Fibroblast of mammary gland (primary cell): Measurements from ENCODE around the gene MEDAG.

Experiments used
- DNase-seq: peaks from one replicate; pipeline ENCODE4 v3.0.0-alpha.2; 2010; ENCODE audit warnings: low read depth
- H3K4me3 ChIP-seq: 2 replicates; pipeline ENCODE4 v1.5.1; 2011; ENCODE audit warnings: low read depth, mild to moderate bottlenecking, low read length, moderate library complexity; ENCODE audit not compliant: control insufficient read depth
- TF ChIP-seq, protein P1 (sequence below): conservative IDR thresholded peaks from 2 replicates; pipeline ENCODE4 v1.5.1; 2011; ENCODE audit warnings: low read depth, low read length, inconsistent platforms; ENCODE audit not compliant: control insufficient read depth, insufficient read depth

The MEDAG gene

DNA sequence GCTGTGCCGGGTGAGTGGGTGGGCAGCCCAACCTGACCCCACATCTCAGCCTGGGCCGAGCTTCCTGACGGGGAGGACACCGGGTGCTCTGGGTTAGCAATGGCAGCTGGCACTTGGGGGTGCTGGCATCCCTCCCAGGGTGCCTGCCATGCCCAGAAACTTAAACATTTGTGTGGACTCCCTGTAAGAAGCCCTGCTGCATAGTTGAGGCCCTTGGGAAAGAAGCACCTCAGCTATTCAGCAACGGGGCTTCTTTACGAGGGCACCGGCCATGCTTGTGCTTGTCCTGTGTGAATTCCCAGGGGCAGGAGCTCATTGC lies 33.8 kb upstream of the MEDAG start:
- TF ChIP-seq, protein P1, sequence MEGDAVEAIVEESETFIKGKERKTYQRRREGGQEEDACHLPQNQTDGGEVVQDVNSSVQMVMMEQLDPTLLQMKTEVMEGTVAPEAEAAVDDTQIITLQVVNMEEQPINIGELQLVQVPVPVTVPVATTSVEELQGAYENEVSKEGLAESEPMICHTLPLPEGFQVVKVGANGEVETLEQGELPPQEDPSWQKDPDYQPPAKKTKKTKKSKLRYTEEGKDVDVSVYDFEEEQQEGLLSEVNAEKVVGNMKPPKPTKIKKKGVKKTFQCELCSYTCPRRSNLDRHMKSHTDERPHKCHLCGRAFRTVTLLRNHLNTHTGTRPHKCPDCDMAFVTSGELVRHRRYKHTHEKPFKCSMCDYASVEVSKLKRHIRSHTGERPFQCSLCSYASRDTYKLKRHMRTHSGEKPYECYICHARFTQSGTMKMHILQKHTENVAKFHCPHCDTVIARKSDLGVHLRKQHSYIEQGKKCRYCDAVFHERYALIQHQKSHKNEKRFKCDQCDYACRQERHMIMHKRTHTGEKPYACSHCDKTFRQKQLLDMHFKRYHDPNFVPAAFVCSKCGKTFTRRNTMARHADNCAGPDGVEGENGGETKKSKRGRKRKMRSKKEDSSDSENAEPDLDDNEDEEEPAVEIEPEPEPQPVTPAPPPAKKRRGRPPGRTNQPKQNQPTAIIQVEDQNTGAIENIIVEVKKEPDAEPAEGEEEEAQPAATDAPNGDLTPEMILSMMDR: no peak
- DNase-seq: no peak
- no peak overlapping the region for H3K4me3 ChIP-seq

DNA sequence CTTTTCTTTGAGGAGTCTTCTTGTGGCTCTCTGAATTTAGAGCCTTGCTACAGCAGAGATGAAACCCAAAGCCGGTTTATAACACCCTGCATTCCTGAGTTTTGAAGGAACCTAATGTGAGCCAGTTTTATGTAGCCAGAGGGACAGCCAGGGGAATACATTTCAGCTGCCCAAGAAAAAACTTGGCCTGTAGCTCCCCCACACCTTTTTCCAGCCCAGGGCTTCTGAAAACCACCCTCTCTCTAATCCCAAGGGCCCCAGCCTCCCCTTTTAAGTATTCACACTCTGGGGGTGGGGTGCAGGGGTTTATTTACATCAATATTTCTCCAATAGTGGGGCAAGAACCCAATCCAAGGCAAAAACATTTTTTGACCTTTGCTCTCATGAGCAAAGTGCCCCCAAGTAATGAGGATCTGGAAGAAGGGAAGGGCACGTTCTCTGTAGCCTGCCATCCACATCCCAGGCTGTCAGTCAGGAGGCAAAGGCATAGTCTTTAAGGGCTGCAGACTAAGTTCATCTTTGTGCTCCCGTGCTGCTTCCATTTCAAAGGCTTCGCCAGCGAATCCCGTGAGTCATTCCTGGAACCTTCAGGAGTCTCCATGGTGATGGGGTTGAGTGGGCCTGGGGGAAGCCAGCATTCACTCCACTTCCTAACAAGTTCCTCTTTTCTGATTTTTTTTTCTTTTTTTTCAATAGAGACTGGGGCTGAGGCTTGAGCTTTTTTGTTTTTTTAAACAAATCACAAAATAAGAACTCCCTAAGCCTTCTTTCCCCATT lies 33.2 kb upstream of the MEDAG start:
- peak; percentile 93 for DNase-seq
- no peak overlapping the region for H3K4me3 ChIP-seq
- TF ChIP-seq, protein P1: no peak

DNA sequence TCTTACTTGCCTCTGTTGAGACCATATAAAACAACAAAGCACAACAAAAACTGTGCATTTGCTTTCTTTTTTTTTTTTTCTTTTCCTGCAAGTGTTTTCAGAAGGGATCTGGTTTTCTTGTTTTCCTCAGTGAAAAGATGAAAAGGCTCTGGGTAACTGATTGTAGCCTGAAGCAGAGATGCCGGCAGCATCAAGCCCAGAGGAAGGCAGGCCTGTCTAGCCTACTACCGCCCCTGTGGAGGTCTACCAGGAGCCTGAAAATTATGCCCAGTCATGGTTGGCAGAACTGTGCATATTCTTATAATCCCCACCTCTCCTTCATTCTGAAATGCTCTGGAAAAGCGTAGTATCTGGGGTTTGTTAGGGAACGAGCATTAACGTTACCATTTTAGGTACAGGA lies 32.6 kb upstream of the MEDAG start:
- DNase-seq: no peak
- H3K4me3 ChIP-seq: no peak overlapping the region
- TF ChIP-seq, protein P1: no peak

DNA sequence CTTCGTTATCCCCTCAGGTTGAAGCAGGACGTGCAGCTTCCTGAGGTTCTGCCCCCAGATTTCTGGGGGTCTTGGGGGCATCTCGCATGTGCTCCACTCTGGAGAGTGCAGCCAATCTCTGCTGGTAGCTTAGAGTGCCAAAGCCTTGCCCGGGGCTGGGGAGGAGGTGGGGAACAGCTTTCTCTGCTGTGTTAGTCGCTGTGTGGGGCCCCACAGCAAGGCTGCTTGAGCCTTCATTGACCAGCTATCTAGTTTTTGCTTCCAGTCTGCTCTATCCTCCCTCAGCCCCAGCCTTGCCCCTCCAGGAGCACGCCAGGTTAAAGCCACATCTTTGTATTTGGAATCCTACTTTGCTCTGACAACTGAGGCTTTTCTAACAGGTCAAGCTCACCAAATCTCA lies 32.0 kb upstream of the MEDAG start:
- no peak overlapping the region for H3K4me3 ChIP-seq
- DNase-seq: no peak
- TF ChIP-seq, protein P1: no peak

DNA sequence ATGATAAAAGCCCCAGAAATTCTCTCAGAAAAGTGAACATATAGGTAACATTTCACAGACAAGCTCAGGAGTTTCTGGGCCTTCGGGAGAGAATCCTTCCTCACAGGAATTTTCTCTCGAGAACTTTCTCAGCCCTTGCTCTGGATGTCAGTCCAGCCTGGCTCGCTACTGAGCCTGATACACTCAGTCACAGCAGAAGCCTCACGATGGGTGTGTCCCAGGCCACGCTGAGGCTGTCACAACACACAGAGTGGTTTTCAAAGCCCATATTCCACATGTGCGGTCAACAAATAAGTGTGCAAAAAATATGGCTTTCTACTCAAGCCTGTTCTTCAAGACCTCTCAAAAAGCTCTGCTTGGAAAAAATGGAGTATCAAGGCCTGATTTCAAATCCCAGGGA lies 31.5 kb upstream of the MEDAG start:
- TF ChIP-seq, protein P1: no peak
- DNase-seq: no peak
- H3K4me3 ChIP-seq: no peak overlapping the region

DNA sequence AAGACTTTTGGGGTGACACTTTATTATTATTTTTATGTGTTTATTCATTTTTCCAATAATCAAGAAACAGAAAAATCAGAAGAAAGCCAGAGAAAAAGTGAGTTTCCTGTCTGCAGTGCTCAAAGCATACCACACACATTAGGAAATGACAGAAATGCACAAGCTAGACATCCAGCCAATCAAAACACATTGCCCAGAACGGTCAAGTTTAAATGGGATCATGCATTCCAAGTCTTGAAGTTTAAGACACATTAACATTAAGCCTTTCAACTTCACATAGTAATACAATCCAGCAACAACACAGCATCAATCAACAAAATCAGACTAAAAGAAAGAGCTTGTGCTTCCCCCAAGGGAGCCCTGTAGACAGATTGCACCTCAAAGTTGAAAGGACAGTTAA lies 28.7 kb upstream of the MEDAG start:
- H3K4me3 ChIP-seq: no peak overlapping the region
- DNase-seq: peak; percentile 74
- TF ChIP-seq, protein P1: no peak
